DOHH2 (cell line): Measurements from ENCODE around the gene SIRT5.

Source experiments
- H3F3A ChIP-seq: fragments of 200-600 bp; sonication (generic), shearing (Covaris generic); 2 replicates; pipeline ENCODE4 v1.6.0; 2016; ENCODE audit warnings: antibody characterized with exemption, mild to moderate bottlenecking; ENCODE audit not compliant: control insufficient read depth, insufficient read depth
- H3K27ac ChIP-seq: fragments of 200-600 bp; sonication (generic); 2 replicates; pipeline ENCODE4 v1.5.1; 2014; ENCODE audit warnings: low read depth, mild to moderate bottlenecking, low read length, moderate library complexity
- H3K27me3 ChIP-seq: fragments of 200-600 bp; sonication (generic); 2 replicates; pipeline ENCODE4 v1.6.1; 2014; ENCODE audit warnings: mild to moderate bottlenecking, low read length, mixed read lengths; ENCODE audit not compliant: control insufficient read depth
- H3K36me3 ChIP-seq: fragments of 200-600 bp; sonication (generic); 2 replicates; pipeline ENCODE4 v1.6.1; 2014; ENCODE audit warnings: mild to moderate bottlenecking, low read length, moderate library complexity, mixed read lengths; ENCODE audit not compliant: control insufficient read depth
- H3K4me1 ChIP-seq: fragments of 200-600 bp; sonication (generic); 2 replicates; pipeline ENCODE4 v1.6.1; 2014; ENCODE audit warnings: mild to moderate bottlenecking, low read length, mixed read lengths; ENCODE audit not compliant: control insufficient read depth
- H3K4me2 ChIP-seq: fragments of 200-600 bp; sonication (generic); 2 replicates; pipeline ENCODE4 v1.6.0; 2014; ENCODE audit warnings: mild to moderate bottlenecking, low read length, moderate library complexity
- H3K4me3 ChIP-seq: fragments of 200-600 bp; sonication (generic); 2 replicates; pipeline ENCODE4 v1.5.1; 2014; ENCODE audit warnings: mild to moderate bottlenecking, low read length, mixed read lengths
- H3K79me2 ChIP-seq: fragments of 200-600 bp; sonication (generic); 2 replicates; pipeline ENCODE4 v1.6.1; 2014; ENCODE audit warnings: mild to moderate bottlenecking, low read length, mixed read lengths; ENCODE audit not compliant: control insufficient read depth
- H3K9me2 ChIP-seq: fragments of 200-600 bp; sonication (generic); replicated peaks from 2 replicates; pipeline ENCODE4 v1.6.1; 2014; ENCODE audit warnings: mild to moderate bottlenecking, low read length, mixed read lengths; ENCODE audit not compliant: control insufficient read depth
- H3K9me3 ChIP-seq: fragments of 200-600 bp; sonication (generic); 2 replicates; pipeline ENCODE4 v1.6.1; 2014; ENCODE audit warnings: antibody characterized with exemption, low read length, mixed read lengths; ENCODE audit not compliant: control insufficient read depth, insufficient read depth
- H4K20me1 ChIP-seq: fragments of 200-600 bp; sonication (generic); 2 replicates; pipeline ENCODE4 v1.6.0; 2014; ENCODE audit warnings: low read depth, mild to moderate bottlenecking, antibody characterized with exemption, low read length, moderate library complexity; ENCODE audit not compliant: control insufficient read depth, insufficient read depth
- EZH2phosphoT487 ChIP-seq: fragments of 200-600 bp; sonication (generic); IDR thresholded peaks from 2 replicates; pipeline ENCODE4 v1.6.1; 2017; ENCODE audit warnings: borderline replicate concordance, mild to moderate bottlenecking, antibody characterized with exemption, low read length, moderate library complexity, mixed read lengths
- TF ChIP-seq, protein P1 (sequence below): fragments of 200-600 bp; sonication (generic); IDR thresholded peaks from one replicate; pipeline ENCODE4 v1.5.1; 2014; ENCODE audit warnings: antibody characterized with exemption, mild to moderate bottlenecking, low read depth, low read length; ENCODE audit not compliant: poor library complexity, severe bottlenecking

SIRT5 gene

DNA sequence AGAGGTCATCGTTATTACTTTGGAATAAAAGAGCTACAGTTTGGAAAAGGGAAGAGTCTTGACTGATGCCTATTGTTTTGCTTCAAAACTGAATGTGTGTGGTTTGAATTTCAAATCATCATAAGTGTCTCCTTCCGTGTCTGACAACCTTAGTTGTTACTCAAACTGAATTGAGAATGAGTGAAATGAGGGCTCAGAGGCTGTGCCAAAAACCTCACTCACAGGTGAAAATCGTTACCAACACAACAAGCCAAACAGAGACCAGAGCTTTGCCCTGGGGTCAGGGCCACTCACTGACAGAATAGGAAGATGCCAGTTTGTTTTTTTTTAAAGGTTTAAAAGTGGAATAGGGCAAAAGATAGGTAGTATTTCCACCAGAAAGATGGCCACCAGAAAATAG, 15.2 kb upstream of the SIRT5 start:
- H3K36me3 ChIP-seq: no peaks in the 10 kb centered on the region
- TF ChIP-seq, protein P1, sequence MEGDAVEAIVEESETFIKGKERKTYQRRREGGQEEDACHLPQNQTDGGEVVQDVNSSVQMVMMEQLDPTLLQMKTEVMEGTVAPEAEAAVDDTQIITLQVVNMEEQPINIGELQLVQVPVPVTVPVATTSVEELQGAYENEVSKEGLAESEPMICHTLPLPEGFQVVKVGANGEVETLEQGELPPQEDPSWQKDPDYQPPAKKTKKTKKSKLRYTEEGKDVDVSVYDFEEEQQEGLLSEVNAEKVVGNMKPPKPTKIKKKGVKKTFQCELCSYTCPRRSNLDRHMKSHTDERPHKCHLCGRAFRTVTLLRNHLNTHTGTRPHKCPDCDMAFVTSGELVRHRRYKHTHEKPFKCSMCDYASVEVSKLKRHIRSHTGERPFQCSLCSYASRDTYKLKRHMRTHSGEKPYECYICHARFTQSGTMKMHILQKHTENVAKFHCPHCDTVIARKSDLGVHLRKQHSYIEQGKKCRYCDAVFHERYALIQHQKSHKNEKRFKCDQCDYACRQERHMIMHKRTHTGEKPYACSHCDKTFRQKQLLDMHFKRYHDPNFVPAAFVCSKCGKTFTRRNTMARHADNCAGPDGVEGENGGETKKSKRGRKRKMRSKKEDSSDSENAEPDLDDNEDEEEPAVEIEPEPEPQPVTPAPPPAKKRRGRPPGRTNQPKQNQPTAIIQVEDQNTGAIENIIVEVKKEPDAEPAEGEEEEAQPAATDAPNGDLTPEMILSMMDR: no peak
- no peak for TF ChIP-seq EZH2phosphoT487
- H3K9me3 ChIP-seq: no peaks in the 10 kb centered on the region
- H3K79me2 ChIP-seq: no peaks in the 10 kb centered on the region
- no peaks in the 10 kb centered on the region for H3F3A ChIP-seq
- no peak overlapping the region for H3K4me2 ChIP-seq
- H3K4me3 ChIP-seq: no peak overlapping the region
- H3K27me3 ChIP-seq: no peaks in the 10 kb centered on the region
- no peaks in the 10 kb centered on the region for H3K9me2 ChIP-seq
- H3K27ac ChIP-seq: no peak overlapping the region
- H3K4me1 ChIP-seq: peaks cover 4% of the 10 kb centered on the region
- no peaks in the 10 kb centered on the region for H4K20me1 ChIP-seq

DNA sequence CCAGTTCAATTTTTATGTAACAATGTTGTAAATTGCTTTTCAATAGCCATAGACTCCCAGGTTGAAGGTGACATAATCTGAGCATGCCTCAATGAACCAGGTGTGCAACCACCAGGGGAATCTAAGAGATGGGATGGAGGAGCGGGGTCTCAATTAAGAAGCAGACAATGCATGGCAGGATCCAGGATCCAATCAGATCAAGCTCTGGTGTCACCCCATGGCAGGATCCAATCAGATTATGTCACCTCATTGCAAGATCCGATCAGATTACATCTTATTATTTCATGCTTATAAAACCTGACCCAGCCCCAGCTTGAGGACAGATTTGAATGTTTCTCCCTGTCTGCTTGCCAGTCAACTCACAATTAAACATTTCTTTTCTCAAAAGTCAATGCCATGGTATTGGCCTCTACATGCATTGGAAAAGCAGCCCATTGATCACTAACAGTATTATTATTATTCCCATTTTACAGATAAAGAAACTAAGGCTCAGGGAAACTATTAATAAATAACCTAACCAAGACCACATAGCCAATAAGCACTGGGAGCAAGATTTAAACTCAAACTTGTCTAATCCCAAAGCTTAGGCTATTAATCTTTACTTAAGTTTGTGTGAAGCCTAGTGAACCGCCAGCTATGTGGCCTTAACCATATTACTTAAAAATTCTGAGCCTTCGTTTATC, 14.3 kb upstream of the SIRT5 start:
- H3K36me3 ChIP-seq: no peaks in the 10 kb centered on the region
- H3K9me3 ChIP-seq: no peaks in the 10 kb centered on the region
- H3K4me3 ChIP-seq: no peak overlapping the region
- TF ChIP-seq, protein P1: no peak
- no peak for TF ChIP-seq EZH2phosphoT487
- H3F3A ChIP-seq: no peaks in the 10 kb centered on the region
- H4K20me1 ChIP-seq: no peaks in the 10 kb centered on the region
- no peaks in the 10 kb centered on the region for H3K79me2 ChIP-seq
- no peak overlapping the region for H3K27ac ChIP-seq
- H3K4me2 ChIP-seq: no peak overlapping the region
- H3K4me1 ChIP-seq: peaks cover 4% of the 10 kb centered on the region
- H3K9me2 ChIP-seq: no peaks in the 10 kb centered on the region
- no peaks in the 10 kb centered on the region for H3K27me3 ChIP-seq

DNA sequence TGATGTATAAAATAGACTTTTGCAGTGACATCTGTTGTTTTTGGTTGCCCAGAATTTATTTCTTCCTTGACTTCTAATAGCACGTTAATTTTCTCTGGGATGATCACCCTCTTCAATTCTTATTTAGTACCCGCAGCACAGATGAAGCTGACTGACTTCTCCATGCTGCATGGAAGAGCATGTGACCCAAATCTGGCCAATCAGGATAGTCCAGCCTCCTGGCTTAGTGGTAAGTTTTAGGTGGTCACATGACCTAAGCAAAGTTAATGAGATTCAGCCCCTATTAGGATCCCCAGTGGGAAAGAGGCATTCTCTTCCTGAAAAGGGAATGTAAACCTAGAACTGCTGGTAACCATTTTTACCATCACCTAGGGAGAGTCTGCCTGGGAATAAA, 13.8 kb upstream of the SIRT5 start:
- H3K27ac ChIP-seq: no peak overlapping the region
- H3K27me3 ChIP-seq: no peaks in the 10 kb centered on the region
- H3K4me1 ChIP-seq: peaks cover 4% of the 10 kb centered on the region
- TF ChIP-seq, protein P1: no peak
- TF ChIP-seq EZH2phosphoT487: no peak
- H3K9me2 ChIP-seq: no peaks in the 10 kb centered on the region
- no peaks in the 10 kb centered on the region for H3K36me3 ChIP-seq
- no peak overlapping the region for H3K4me2 ChIP-seq
- H3K79me2 ChIP-seq: no peaks in the 10 kb centered on the region
- no peaks in the 10 kb centered on the region for H3F3A ChIP-seq
- no peaks in the 10 kb centered on the region for H3K9me3 ChIP-seq
- no peak overlapping the region for H3K4me3 ChIP-seq
- H4K20me1 ChIP-seq: no peaks in the 10 kb centered on the region
